ENCODE measurements around the gene RBMX2.

The RBMX2 gene

DNA sequence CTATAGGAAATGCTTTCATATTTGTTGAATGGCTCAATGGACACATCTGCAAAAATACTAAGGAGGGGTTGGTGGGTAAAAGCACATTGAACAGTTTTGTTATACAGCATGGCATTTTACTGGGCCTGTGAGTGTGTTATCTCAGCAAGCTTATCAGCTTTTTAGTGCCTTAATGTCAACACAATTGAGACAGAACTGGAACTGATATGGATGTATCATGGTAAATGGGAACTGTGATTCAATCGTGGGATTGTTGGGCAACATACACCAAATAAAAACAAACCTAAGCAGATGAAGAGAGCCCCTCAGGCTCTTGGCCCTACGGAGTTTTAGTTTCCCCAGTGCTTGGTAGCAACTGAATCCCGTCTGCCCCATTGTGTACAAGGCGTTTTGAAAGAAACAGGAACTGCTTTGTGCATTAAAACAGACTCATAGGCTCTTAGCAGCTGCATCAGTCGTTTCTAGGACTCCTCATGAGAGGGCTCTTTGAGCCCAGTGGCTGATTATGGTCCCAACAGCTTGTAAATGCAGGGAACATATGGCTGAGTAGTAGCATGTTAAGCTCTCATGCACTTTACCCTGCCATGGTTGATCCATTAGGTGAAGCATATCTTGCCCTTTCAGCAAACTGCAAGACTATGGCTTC lies 23.6 kb upstream of the RBMX2 start:
- H3K4me1 ChIP-seq (ENCODE audit: control insufficient read depth, insufficient read depth, low read length): no peaks in the 10 kb centered on the region
- ChIA-PET POLR2A (no interaction called here), CTCF (interaction anchor here (0.6 to 0.9 kb wide), 4 partner anchors 20 to 539 kb away, joined by 3 to 4 read pairs (median 3); no protein-coding TSS in a partner anchor)
- peaks cover 0 to 3% of the 10 kb centered on the region in 2 experiments; a peak in 1 of 3 replicates for H3K36me3 ChIP-seq (ENCODE audit: control insufficient read depth in 2 of 2, insufficient read depth in 1 of 2, low read length in 2 of 2)
- no peaks in the 10 kb centered on the region for H3K9me3 ChIP-seq (ENCODE audit: control insufficient read depth, insufficient read depth, low read depth, low read length)
- TF ChIP-seq ZXDB (tag by site-specific recombination; IDR thresholded peaks at IDR 0.05): 0 out of 2 replicates have a peak, but pooled peaks have one; percentile 28
- TF ChIP-seq ZNF626 (tag by site-specific recombination; IDR thresholded peaks at IDR 0.05): no peak
- TF ChIP-seq ZNF302 (tag by site-specific recombination; IDR thresholded peaks at IDR 0.05; ENCODE audit: low read depth): no peak
- H3K4me3 ChIP-seq (ENCODE audit: low read depth, low read length): no peak overlapping the region
- no peak overlapping the region for H3K27ac ChIP-seq (ENCODE audit: extremely low read depth, low read depth, low read length)

GRCh38 chrX:130385520-130385919 lies 16.3 kb upstream of the RBMX2 start, which contains the start of gene GPR119:
GPR119 (minus strand) TSS chrX:130385674; CDS start chrX:130385447, 227 bp downstream.
- CTCF ChIA-PET: interaction anchor here (0.5 kb wide), 1 partner anchor 1230 kb away, joined by 3 read pairs; no protein-coding TSS in a partner anchor
- Histone ChIP-seq H3K27ac (ENCODE audit: extremely low read depth, low read depth, low read length) (no peak within 1 kb of the TSS), H3K4me1 (ENCODE audit: control insufficient read depth, insufficient read depth, low read length) (no peaks in the 10 kb centered on the region), H3K9me3 (ENCODE audit: control insufficient read depth, insufficient read depth, low read depth, low read length) (no peaks in the 10 kb centered on the region), H3K4me3 (ENCODE audit: low read depth, low read length) (no peak within 1 kb of the TSS), H3K36me3 (ENCODE audit: control insufficient read depth in 2 of 2, insufficient read depth in 1 of 2, low read length in 2 of 2) (no peaks in the 10 kb centered on the region)
- POLR2A ChIA-PET: no interaction called here
- TF ChIP-seq RBAK (tag by site-specific recombination; IDR thresholded peaks at IDR 0.05): no peak
- TF ChIP-seq ZNF175 (tag by site-specific recombination; IDR thresholded peaks at IDR 0.05): no peak
- TF ChIP-seq ZBTB11 (tag by site-specific recombination; conservative IDR thresholded peaks at IDR 0.05; ENCODE audit: low read depth): no peak
- TF ChIP-seq SP7 (tag by site-specific recombination; IDR thresholded peaks at IDR 0.05): no peak
- TF ChIP-seq ZNF354C (tag by site-specific recombination; IDR thresholded peaks at IDR 0.05; ENCODE audit: borderline replicate concordance, low read depth): no peak
- TF ChIP-seq MZF1 (tag by site-specific recombination; IDR thresholded peaks at IDR 0.05; ENCODE audit: borderline replicate concordance): no peak
- TF ChIP-seq ZNF280C (tag by site-specific recombination; IDR thresholded peaks at IDR 0.05): no peak
- TF ChIP-seq REPIN1 (tag by site-specific recombination; IDR thresholded peaks at IDR 0.05; ENCODE audit: low read depth): no peak
- no peak for TF ChIP-seq TSHZ1 (tag by site-specific recombination; IDR thresholded peaks at IDR 0.05; ENCODE audit: borderline replicate concordance)
